ENCODE measurements around the gene PIK3C2G. TPM values are rescaled to one million over a fixed set of nuclear protein-coding genes. Genes with fewer than 3 reads are reported as not detected.

PIK3C2G gene
- polyA plus RNA-seq, 3 donors = not detected

DNA sequence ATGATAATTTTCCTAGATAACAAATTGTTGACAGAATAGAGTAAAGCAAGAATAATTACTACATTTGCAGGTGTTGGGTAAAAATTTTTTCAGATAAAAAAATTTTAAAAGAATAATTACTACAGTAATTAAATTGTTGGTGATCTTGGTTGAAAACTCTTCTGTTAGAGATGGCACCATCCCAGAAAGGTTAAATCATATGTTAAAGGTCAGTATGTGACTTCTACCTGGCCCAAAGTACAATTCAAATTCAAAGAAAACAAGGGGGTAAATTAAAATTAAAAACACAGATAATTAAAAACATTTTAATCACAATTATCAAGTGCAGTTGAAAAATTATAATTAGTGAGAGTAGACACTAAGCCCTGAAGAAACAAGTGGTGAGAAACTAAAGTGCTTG lies 18.1 kb upstream of the PIK3C2G start:
- Histone ChIP-seq H3K9me3 (replicated peaks in 1 of 2; ENCODE audit: control insufficient read depth in 1 of 2, insufficient read depth in 1 of 2, low read length in 2 of 2) (no peaks in the 10 kb centered on the region), H3K36me3 (replicated peaks in 1 of 2; ENCODE audit: control insufficient read depth in 1 of 2, insufficient read depth in 2 of 2, low read length in 2 of 2) (no peaks in the 10 kb centered on the region), H3K79me2 (ENCODE audit: insufficient read depth, low read length) (no peaks in the 10 kb centered on the region), H3K4me2 (replicated peaks; ENCODE audit: extremely low read depth, low read length, poor library complexity, severe bottlenecking) (no peak overlapping the region), H3K4me3 (replicated peaks in 1 of 3; ENCODE audit: low read depth in 2 of 3, low read length in 3 of 3) (no peak overlapping the region), H3K4me1 (ENCODE audit: control insufficient read depth in 1 of 2, insufficient read depth in 2 of 2, low read length in 2 of 2) (no peaks in the 10 kb centered on the region), H3K27ac (ENCODE audit: low read depth in 1 of 2, low read length in 2 of 2) (no peak overlapping the region), H2AFZ (ENCODE audit: insufficient read depth, low read depth, low read length, poor library complexity, severe bottlenecking) (no peak overlapping the region), H3K27me3 (ENCODE audit: control insufficient read depth in 2 of 2, insufficient read depth in 2 of 2, low read length in 2 of 2) (no peaks in the 10 kb centered on the region), H4K20me1 (ENCODE audit: insufficient read depth, low read length) (no peaks in the 10 kb centered on the region), H3K9ac (ENCODE audit: insufficient read depth, low read length, poor library complexity, severe bottlenecking) (no peak overlapping the region)
- Mint-ChIP-seq H3K4me1 (no peaks in the 10 kb centered on the region), H3K4me3 (no peak overlapping the region), H3K9me3 (peaks cover 0 to 3% (median 0%) of the 10 kb centered on the region in 7 donors), H3K27me3 (ENCODE audit: low read depth in 3 of 3) (no peaks in the 10 kb centered on the region), H3K27ac (no peak overlapping the region), H3K36me3 (no peaks in the 10 kb centered on the region)
- TF ChIP-seq, protein P1, sequence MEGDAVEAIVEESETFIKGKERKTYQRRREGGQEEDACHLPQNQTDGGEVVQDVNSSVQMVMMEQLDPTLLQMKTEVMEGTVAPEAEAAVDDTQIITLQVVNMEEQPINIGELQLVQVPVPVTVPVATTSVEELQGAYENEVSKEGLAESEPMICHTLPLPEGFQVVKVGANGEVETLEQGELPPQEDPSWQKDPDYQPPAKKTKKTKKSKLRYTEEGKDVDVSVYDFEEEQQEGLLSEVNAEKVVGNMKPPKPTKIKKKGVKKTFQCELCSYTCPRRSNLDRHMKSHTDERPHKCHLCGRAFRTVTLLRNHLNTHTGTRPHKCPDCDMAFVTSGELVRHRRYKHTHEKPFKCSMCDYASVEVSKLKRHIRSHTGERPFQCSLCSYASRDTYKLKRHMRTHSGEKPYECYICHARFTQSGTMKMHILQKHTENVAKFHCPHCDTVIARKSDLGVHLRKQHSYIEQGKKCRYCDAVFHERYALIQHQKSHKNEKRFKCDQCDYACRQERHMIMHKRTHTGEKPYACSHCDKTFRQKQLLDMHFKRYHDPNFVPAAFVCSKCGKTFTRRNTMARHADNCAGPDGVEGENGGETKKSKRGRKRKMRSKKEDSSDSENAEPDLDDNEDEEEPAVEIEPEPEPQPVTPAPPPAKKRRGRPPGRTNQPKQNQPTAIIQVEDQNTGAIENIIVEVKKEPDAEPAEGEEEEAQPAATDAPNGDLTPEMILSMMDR (IDR thresholded peaks at IDR 0.05) = no peak
- intact Hi-C loops (cut with micrococcal nuclease) = no loop called here
- DNase-seq = no peak

DNA sequence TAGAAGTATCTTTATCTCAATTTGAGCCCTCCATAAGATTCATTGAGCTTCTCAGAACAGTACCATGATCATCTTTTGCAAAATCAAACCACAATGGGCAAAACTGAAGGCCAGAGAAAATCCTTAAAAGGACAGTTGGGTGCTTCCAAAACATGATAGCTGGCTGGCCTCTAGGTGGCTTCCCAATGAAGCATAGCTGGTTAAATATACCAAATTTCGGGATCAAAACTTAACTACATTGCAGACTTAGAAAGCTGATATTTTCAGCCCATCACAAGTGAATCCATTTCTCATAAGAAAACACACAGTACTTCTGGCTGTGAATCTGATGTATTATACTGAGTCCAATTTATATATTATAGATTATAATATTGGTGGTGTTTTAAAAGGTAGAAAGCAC lies 15.3 kb upstream of the PIK3C2G start:
- intact Hi-C loops (cut with micrococcal nuclease) = no loop called here
- no peaks in the 10 kb centered on the region for H3K27me3 ChIP-seq (ENCODE audit: control insufficient read depth in 2 of 2, insufficient read depth in 2 of 2, low read length in 2 of 2)
- no peaks in the 10 kb centered on the region for H3K4me1 ChIP-seq (ENCODE audit: control insufficient read depth in 1 of 2, insufficient read depth in 2 of 2, low read length in 2 of 2)
- H2AFZ ChIP-seq (ENCODE audit: insufficient read depth, low read depth, low read length, poor library complexity, severe bottlenecking) = no peak overlapping the region
- no peak for DNase-seq
- no peaks in the 10 kb centered on the region for H3K4me1 Mint-ChIP-seq
- no peak overlapping the region for H3K4me3 Mint-ChIP-seq
- no peak overlapping the region for H3K9ac ChIP-seq (ENCODE audit: insufficient read depth, low read length, poor library complexity, severe bottlenecking)
- H3K36me3 Mint-ChIP-seq = no peaks in the 10 kb centered on the region
- no peaks in the 10 kb centered on the region for H3K9me3 Mint-ChIP-seq
- H3K27ac Mint-ChIP-seq = no peak overlapping the region
- no peak overlapping the region for H3K4me3 ChIP-seq (replicated peaks in 1 of 3; ENCODE audit: low read depth in 2 of 3, low read length in 3 of 3)
- H3K4me2 ChIP-seq (replicated peaks; ENCODE audit: extremely low read depth, low read length, poor library complexity, severe bottlenecking) = no peak overlapping the region
- WGBS (ENCODE audit: insufficient coverage) = no CpG with 5 or more reads among the region's 1 CpG
- no peaks in the 10 kb centered on the region for H3K27me3 Mint-ChIP-seq (ENCODE audit: low read depth in 3 of 3)
- no peaks in the 10 kb centered on the region for H4K20me1 ChIP-seq (ENCODE audit: insufficient read depth, low read length)
- no peaks in the 10 kb centered on the region for H3K79me2 ChIP-seq (ENCODE audit: insufficient read depth, low read length)
- H3K27ac ChIP-seq (ENCODE audit: low read depth in 1 of 2, low read length in 2 of 2) = no peak overlapping the region
- no peaks in the 10 kb centered on the region for H3K36me3 ChIP-seq (replicated peaks in 1 of 2; ENCODE audit: control insufficient read depth in 1 of 2, insufficient read depth in 2 of 2, low read length in 2 of 2)
- TF ChIP-seq, protein P1 (IDR thresholded peaks at IDR 0.05) = no peak
- no peaks in the 10 kb centered on the region for H3K9me3 ChIP-seq (replicated peaks in 1 of 2; ENCODE audit: control insufficient read depth in 1 of 2, insufficient read depth in 1 of 2, low read length in 2 of 2)

Data from CD14-positive monocyte (primary cell).